Stimulated activated CD8-positive, alpha-beta memory T cell treated with anti-CD3 and anti-CD28 coated beads, Interleukin-15, amount 100 ng/mL, for 4 hours (primary cell): ENCODE results near the gene SAPCD1.
A peak's percentile ranks its signal among the peaks of the same experiment; 100 is the strongest.

ENCODE experiments used
- DNase-seq, 2 donors: peaks; one replicate each; pipeline ENCODE4 v3.0.0-alpha.2; 2020; ENCODE audit warnings: low read depth in 2 of 2

SAPCD1 gene

GRCh38 chr6:31729515-31729978 lies 32.9 kb upstream of the SAPCD1 start:
- peak; percentile 59 to 68 for DNase-seq

GRCh38 chr6:31729979-31730630 lies 32.4 kb upstream of the SAPCD1 start:
- DNase-seq: peak; percentile 23 to 46

GRCh38 chr6:31730631-31731086 lies 31.8 kb upstream of the SAPCD1 start:
- DNase-seq: no peak

- DNase-seq: no peak
Measured at GRCh38 chr6:31732029-31732428, 30.4 kb upstream of the SAPCD1 start.

- DNase-seq: no peak
Measured at GRCh38 chr6:31733734-31734133, 28.7 kb upstream of the SAPCD1 start.

GRCh38 chr6:31734247-31734820 lies 28.1 kb upstream of the SAPCD1 start:
- DNase-seq: no peak

GRCh38 chr6:31734821-31735406 lies 27.5 kb upstream of the SAPCD1 start:
- DNase-seq: peak; percentile 29 to 43

GRCh38 chr6:31736021-31736767 lies 26.3 kb upstream of the SAPCD1 start, which contains the start of gene CLIC1:
Gene CLIC1 (minus strand): TSS chr6:31736530. CDS start chr6:31736300, 230 bp downstream.
- DNase-seq: peak; percentile 54 to 60

GRCh38 chr6:31736768-31737314 lies 25.6 kb upstream of the SAPCD1 start:
- DNase-seq: no peak

GRCh38 chr6:31737315-31737990 lies 25.0 kb upstream of the SAPCD1 start:
- no peak for DNase-seq

GRCh38 chr6:31737991-31738979 lies 24.2 kb upstream of the SAPCD1 start:
- peak; percentile 28 to 52 for DNase-seq

GRCh38 chr6:31739639-31740396 lies 22.6 kb upstream of the SAPCD1 start, which contains the start of gene MSH5:
Gene MSH5 (plus strand): TSS chr6:31740005. CDS start chr6:31740467, 462 bp downstream.
- peak; percentile 88 to 91 for DNase-seq

- no peak for DNase-seq
Measured at GRCh38 chr6:31740397-31741223, 21.8 kb upstream of the SAPCD1 start.

GRCh38 chr6:31741815-31742214 lies 20.6 kb upstream of the SAPCD1 start:
- DNase-seq: no peak

- DNase-seq: no peak
Measured at GRCh38 chr6:31742894-31743293, 19.6 kb upstream of the SAPCD1 start.

GRCh38 chr6:31744422-31744821 lies 18.0 kb upstream of the SAPCD1 start:
- DNase-seq: no peak

GRCh38 chr6:31749301-31750036 lies 13.0 kb upstream of the SAPCD1 start:
- DNase-seq: no peak
